B cell (primary cell): ENCODE data around the gene PLAC9.

Experiments used
- EZH2 ChIP-seq: IDR thresholded peaks from 2 replicates; pipeline ENCODE4 v1.6.1; 2012; ENCODE audit warnings: borderline replicate concordance, low read depth, mild to moderate bottlenecking, moderate library complexity, low read length; ENCODE audit not compliant: insufficient read depth, poor library complexity, severe bottlenecking
- TF ChIP-seq, protein P1 (sequence below): fragments of 200-600 bp; IDR thresholded peaks from one replicate; pipeline ENCODE4 v1.8.0; 2022; ENCODE audit warnings: antibody characterized with exemption, mild to moderate bottlenecking

DNA sequence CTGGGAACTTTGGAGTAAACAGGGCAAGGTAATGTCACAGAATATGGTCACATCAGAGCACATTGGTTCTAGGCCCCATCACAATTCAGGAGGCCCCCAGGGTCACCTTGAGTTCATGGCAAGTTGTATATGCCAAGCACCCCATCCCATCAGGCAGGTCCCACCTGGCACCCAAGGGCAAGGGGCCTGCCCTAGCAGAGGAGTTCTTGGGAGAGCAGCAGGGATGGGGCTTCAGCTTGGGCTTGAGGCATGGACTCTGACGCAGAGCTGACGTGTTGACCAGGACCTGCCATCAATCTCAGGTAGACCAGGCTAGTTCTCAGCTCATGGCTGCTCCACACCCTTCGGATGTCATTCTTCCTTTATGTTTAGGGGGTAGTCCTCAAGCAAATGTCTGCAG, 20.9 kb downstream of the PLAC9 start:
- TF ChIP-seq, protein P1, sequence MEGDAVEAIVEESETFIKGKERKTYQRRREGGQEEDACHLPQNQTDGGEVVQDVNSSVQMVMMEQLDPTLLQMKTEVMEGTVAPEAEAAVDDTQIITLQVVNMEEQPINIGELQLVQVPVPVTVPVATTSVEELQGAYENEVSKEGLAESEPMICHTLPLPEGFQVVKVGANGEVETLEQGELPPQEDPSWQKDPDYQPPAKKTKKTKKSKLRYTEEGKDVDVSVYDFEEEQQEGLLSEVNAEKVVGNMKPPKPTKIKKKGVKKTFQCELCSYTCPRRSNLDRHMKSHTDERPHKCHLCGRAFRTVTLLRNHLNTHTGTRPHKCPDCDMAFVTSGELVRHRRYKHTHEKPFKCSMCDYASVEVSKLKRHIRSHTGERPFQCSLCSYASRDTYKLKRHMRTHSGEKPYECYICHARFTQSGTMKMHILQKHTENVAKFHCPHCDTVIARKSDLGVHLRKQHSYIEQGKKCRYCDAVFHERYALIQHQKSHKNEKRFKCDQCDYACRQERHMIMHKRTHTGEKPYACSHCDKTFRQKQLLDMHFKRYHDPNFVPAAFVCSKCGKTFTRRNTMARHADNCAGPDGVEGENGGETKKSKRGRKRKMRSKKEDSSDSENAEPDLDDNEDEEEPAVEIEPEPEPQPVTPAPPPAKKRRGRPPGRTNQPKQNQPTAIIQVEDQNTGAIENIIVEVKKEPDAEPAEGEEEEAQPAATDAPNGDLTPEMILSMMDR = no peak
- TF ChIP-seq EZH2 = no peak
